ENCODE measurements around the gene PRKG1. TPM values are rescaled to one million over a fixed set of nuclear protein-coding genes. Genes with fewer than 3 reads are reported as not detected.

The PRKG1 gene
- total RNA-seq, 1 experiment from 2014 or later = 10.4 TPM

GRCh38 chr10:51860257-51860656 lies 786.0 kb downstream of the PRKG1 start:
- Histone ChIP-seq H3K9me3 (ENCODE audit: control insufficient read depth, low read depth, low read length) (no peaks in the 10 kb centered on the region), H3K9ac (ENCODE audit: extremely low read depth, insufficient read length, low read length) (no peak overlapping the region), H3K27me3 (ENCODE audit: insufficient read depth, low read length) (no peaks in the 10 kb centered on the region), H4K8ac (replicated peaks; ENCODE audit: insufficient read length, low read depth, low read length) (no peak overlapping the region), H3K27ac (ENCODE audit: insufficient read length, low read depth, low read length) (no peak overlapping the region), H3K18ac (ENCODE audit: insufficient read length, low read depth, low read length) (no peak overlapping the region), H3K4me2 (ENCODE audit: insufficient read depth, insufficient read length, low read length) (no peak overlapping the region), H3K23me2 (ENCODE audit: insufficient read length, low read depth, low read length, poor library complexity, severe bottlenecking) (no peaks in the 10 kb centered on the region), H4K20me1 (ENCODE audit: control insufficient read depth, insufficient read depth, insufficient read length) (no peaks in the 10 kb centered on the region), H2BK15ac (ENCODE audit: low read depth, low read length) (no peak overlapping the region), H3K23ac (ENCODE audit: insufficient read length, low read depth, low read length) (no peak overlapping the region), H3K14ac (ENCODE audit: insufficient read depth, low read length) (0 out of 2 replicates have a peak overlapping the region, but pooled peaks have one; percentile 42), H2BK20ac (ENCODE audit: low read depth, low read length, poor library complexity, severe bottlenecking) (no peak overlapping the region), H2AK5ac (ENCODE audit: insufficient read length, low read length) (no peak overlapping the region), H3T11ph (ENCODE audit: low read length) (no peak overlapping the region), H3K4ac (ENCODE audit: low read depth, low read length) (no peak overlapping the region), H3K79me2 (ENCODE audit: insufficient read depth, low read length) (no peaks in the 10 kb centered on the region), H2BK12ac (ENCODE audit: insufficient read length, low read depth, low read length) (no peak overlapping the region), H3K56ac (ENCODE audit: insufficient read length, low read depth, low read length) (no peak overlapping the region), H2BK5ac (ENCODE audit: insufficient read length, low read length) (no peak overlapping the region), H2AFZ (ENCODE audit: low read length) (no peak overlapping the region), H2BK120ac (ENCODE audit: low read depth, low read length, poor library complexity, severe bottlenecking) (no peak overlapping the region), H3K79me1 (ENCODE audit: insufficient read depth, low read depth, low read length, poor library complexity, severe bottlenecking) (no peaks in the 10 kb centered on the region), H4K91ac (ENCODE audit: insufficient read length, low read depth, low read length) (no peak overlapping the region), H4K5ac (ENCODE audit: insufficient read length, low read depth, low read length) (no peak overlapping the region), H3K4me1 (ENCODE audit: insufficient read depth, low read length) (no peaks in the 10 kb centered on the region)
- Mint-ChIP-seq H3K27me3 (ENCODE audit: low read depth) (peaks cover 4% of the 10 kb centered on the region; the same call in 1 of the 2 replicates), H3K36me3 (ENCODE audit: insufficient read depth in 1 of 3, low read depth in 3 of 3) (peaks cover 0 to 8% (median 0%) of the 10 kb centered on the region in 3 experiments; a peak in 3 of 7 replicates), H3K4me1 (peaks cover 7 to 17% of the 10 kb centered on the region in 2 experiments), H3K4me3 (no peak overlapping the region), H3K27ac (no peak overlapping the region), H3K9me3 (peaks cover 6% of the 10 kb centered on the region in 2 experiments; a peak in 3 of 5 replicates)
- TF ChIP-seq CTCF (conservative IDR thresholded peaks at IDR 0.05) = no peak
- WGBS (ENCODE audit: extremely low coverage, insufficient read length, low lambda C conversion rate) = no CpG with 5 or more reads among the region's 4 CpGs
- no peak for DNase-seq

Data from H9 (cell line).